MM.1S (cell line): ENCODE data around the gene GH1.
"Not testable (repeated sequence)": the region's sequence is repeated elsewhere in the genome, so short reads cannot be mapped to it uniquely, and the experiment has no call there.

Experiments
- DNase-seq: peaks from one replicate; pipeline ENCODE4 v3.0.0-alpha.2; 2015
- H2AFZ ChIP-seq: fragments of 300-600 bp; sonication (generic); 2 replicates; pipeline ENCODE4 v1.6.0; 2016; ENCODE audit warnings: antibody characterized with exemption, low read length
- H3F3A ChIP-seq: fragments of 300-600 bp; sonication (generic); 2 replicates; pipeline ENCODE4 v1.6.1; 2016; ENCODE audit warnings: mild to moderate bottlenecking, antibody characterized with exemption, low read length, moderate library complexity, mixed read lengths; ENCODE audit not compliant: insufficient read depth
- H3K27ac ChIP-seq: fragments of 300-600 bp; sonication (generic); 2 replicates; pipeline ENCODE4 v1.5.1; 2016; ENCODE audit warnings: mild to moderate bottlenecking, low read length
- H3K27me3 ChIP-seq: fragments of 300-600 bp; sonication (generic); replicated peaks from 2 replicates; pipeline ENCODE4 v1.6.0; 2016; ENCODE audit warnings: low read length; ENCODE audit not compliant: insufficient read depth
- H3K36me3 ChIP-seq: fragments of 300-600 bp; sonication (generic); replicated peaks from 2 replicates; pipeline ENCODE4 v1.6.1; 2016; ENCODE audit warnings: mild to moderate bottlenecking, low read length, mixed read lengths; ENCODE audit not compliant: insufficient read depth
- H3K4me1 ChIP-seq: fragments of 300-600 bp; sonication (generic); 2 replicates; pipeline ENCODE4 v1.6.1; 2016; ENCODE audit warnings: low read length, mixed read lengths
- H3K4me2 ChIP-seq: fragments of 300-600 bp; sonication (generic); 2 replicates; pipeline ENCODE4 v1.6.0; 2016; ENCODE audit warnings: low read depth, low read length
- H3K4me3 ChIP-seq: fragments of 300-600 bp; sonication (generic); 2 replicates; pipeline ENCODE4 v1.5.1; 2016; ENCODE audit warnings: low read length, mixed read lengths
- H3K79me2 ChIP-seq: fragments of 300-600 bp; sonication (generic); 2 replicates; pipeline ENCODE4 v1.6.1; 2016; ENCODE audit warnings: mixed run types, low read length, mixed read lengths
- H3K9ac ChIP-seq: fragments of 300-600 bp; sonication (generic); 2 replicates; pipeline ENCODE4 v1.6.1; 2016; ENCODE audit warnings: low read length, mixed read lengths
- H3K9me2 ChIP-seq: fragments of 300-600 bp; sonication (generic); replicated peaks from 2 replicates; pipeline ENCODE4 v1.6.1; 2016; ENCODE audit warnings: mild to moderate bottlenecking, low read length, mixed read lengths; ENCODE audit not compliant: insufficient read depth
- H3K9me3 ChIP-seq: fragments of 300-600 bp; sonication (generic); replicated peaks from 2 replicates; pipeline ENCODE4 v1.6.1; 2016; ENCODE audit warnings: mild to moderate bottlenecking, low read length, mixed read lengths; ENCODE audit not compliant: insufficient read depth
- H4K20me1 ChIP-seq: fragments of 300-600 bp; sonication (generic); 2 replicates; pipeline ENCODE4 v1.6.1; 2016; ENCODE audit warnings: mild to moderate bottlenecking, low read length, moderate library complexity, mixed read lengths; ENCODE audit not compliant: insufficient read depth
- EZH2 ChIP-seq: fragments of 300-600 bp; sonication (generic); optimal IDR thresholded peaks from 2 replicates; pipeline ENCODE3; 2017; ENCODE audit warnings: low read depth, mild to moderate bottlenecking, antibody characterized with exemption, low read length, mixed read lengths
- EZH2phosphoT487 ChIP-seq: fragments of 300-600 bp; sonication (generic); IDR thresholded peaks from 2 replicates; pipeline ENCODE4 v1.6.1; 2018; ENCODE audit warnings: antibody characterized with exemption, low read length
- TF ChIP-seq, protein P1 (sequence below): fragments of 300-600 bp; sonication (generic); IDR thresholded peaks from 2 replicates; pipeline ENCODE4 v1.5.1; 2016; ENCODE audit warnings: antibody characterized with exemption, low read length, mixed read lengths

GH1 gene

DNA sequence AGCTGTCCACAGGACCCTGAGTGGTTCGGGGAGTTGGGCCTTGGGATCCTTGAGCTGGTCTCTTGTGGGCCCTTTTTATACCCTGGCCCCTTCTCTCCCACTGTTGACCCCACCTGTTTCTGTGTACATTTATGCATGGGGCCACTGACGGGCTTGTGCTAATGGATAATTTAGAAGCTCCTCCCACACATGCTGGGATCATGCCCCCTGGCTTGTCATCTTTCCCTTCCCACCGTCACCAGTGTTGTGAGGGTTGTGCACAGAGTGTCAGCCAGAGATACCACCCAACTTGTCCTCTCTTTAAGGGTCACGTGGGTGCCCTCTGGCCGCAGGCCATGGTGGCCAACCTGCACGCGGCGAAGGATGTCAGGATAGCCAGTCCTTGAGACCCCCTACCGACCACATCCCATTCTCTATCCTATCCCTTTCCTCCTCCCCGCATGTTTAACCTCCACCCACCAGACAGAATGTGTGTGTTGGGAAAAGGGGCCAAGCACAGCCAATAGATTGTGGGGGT lies at the start of gene GH1:
GH1 (minus strand) TSS at position 51 of the 517 bp plus-strand sequence. CDS start 63 bp downstream, outside the sequence.
- not testable (repeated sequence) for H3K4me2 ChIP-seq, DNase-seq, H3K9me2 ChIP-seq, H4K20me1 ChIP-seq, H3K27me3 ChIP-seq, H3K36me3 ChIP-seq, H3K9me3 ChIP-seq, H3K9ac ChIP-seq, H3K4me1 ChIP-seq, H3K4me3 ChIP-seq, H3F3A ChIP-seq, H3K79me2 ChIP-seq, H3K27ac ChIP-seq
- peak within 1 kb of the TSS; percentile 42; the same call in 1 of the 2 replicates for H2AFZ ChIP-seq

DNA sequence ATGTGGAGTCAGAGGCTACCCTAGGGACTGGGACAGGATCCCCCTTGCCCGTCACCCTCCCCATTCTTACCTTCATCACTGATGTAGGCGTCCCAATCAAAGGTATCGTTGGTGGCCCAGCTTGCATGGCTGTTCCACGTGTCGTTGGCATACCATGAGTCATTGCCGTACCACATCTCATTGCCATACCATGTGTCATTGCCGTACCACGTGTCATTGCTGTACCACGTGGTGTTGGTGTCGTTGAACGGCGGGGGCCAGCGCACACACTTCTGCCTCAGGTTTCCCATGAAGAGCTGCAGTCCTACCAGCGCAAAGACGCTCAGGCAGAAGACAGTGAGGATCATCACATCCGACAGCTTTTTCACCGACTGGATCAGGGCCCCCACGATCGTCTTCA lies 49.3 kb upstream of the GH1 start:
- no peak for TF ChIP-seq EZH2
- TF ChIP-seq, protein P1, sequence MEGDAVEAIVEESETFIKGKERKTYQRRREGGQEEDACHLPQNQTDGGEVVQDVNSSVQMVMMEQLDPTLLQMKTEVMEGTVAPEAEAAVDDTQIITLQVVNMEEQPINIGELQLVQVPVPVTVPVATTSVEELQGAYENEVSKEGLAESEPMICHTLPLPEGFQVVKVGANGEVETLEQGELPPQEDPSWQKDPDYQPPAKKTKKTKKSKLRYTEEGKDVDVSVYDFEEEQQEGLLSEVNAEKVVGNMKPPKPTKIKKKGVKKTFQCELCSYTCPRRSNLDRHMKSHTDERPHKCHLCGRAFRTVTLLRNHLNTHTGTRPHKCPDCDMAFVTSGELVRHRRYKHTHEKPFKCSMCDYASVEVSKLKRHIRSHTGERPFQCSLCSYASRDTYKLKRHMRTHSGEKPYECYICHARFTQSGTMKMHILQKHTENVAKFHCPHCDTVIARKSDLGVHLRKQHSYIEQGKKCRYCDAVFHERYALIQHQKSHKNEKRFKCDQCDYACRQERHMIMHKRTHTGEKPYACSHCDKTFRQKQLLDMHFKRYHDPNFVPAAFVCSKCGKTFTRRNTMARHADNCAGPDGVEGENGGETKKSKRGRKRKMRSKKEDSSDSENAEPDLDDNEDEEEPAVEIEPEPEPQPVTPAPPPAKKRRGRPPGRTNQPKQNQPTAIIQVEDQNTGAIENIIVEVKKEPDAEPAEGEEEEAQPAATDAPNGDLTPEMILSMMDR, result no peak
- no peak for TF ChIP-seq EZH2phosphoT487
- Histone ChIP-seq H3K9me2 (no peaks in the 10 kb centered on the region), H3K79me2 (no peaks in the 10 kb centered on the region), H3K4me2 (no peak overlapping the region), H3K4me1 (no peaks in the 10 kb centered on the region), H3K9me3 (no peaks in the 10 kb centered on the region), H3K9ac (no peak overlapping the region), H3K27ac (no peak overlapping the region), H2AFZ (no peak overlapping the region), H4K20me1 (no peaks in the 10 kb centered on the region), H3K36me3 (no peaks in the 10 kb centered on the region), H3K27me3 (no peaks in the 10 kb centered on the region; the same call in 1 of the 2 replicates), H3K4me3 (no peak overlapping the region), H3F3A (no peaks in the 10 kb centered on the region)
- DNase-seq, result no peak

DNA sequence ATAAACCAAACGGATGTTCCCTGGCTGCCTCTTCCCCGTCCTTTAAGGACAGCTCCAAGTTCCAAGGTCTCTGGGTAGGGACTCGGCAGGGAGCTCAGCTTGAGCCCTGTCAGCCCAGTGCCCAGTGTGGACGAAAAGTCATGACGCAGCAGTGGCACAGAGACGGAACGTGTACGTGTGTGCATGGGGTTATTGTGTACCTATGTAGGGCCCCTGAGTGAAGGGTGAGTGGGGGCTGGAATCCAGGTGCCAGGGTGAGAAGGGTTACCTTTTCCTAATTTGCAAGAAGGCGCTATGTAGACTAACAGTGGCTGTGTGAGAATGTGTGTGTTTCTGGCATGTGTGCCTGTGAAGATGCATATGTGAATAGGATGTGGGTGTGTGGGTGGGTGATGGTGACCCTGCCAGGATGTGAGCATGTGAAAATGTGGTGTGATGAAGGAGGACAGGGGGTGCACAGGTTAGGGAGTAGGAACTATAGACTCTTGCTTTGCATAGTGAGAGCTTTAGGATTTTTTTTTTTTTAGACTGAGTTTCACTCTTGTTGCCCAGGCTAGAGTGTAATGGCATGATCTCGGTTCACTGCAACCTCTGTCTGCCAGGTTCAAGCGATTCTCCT lies 48.1 kb upstream of the GH1 start:
- peaks cover 6% of the 10 kb centered on the region; the same call in 1 of the 2 replicates for H3F3A ChIP-seq
- no peaks in the 10 kb centered on the region for H3K9me2 ChIP-seq
- no peaks in the 10 kb centered on the region for H3K9me3 ChIP-seq
- H3K9ac ChIP-seq, result no peak overlapping the region
- no peaks in the 10 kb centered on the region for H3K79me2 ChIP-seq
- H3K4me2 ChIP-seq, result no peak overlapping the region
- no peak for DNase-seq
- TF ChIP-seq EZH2, result no peak
- no peaks in the 10 kb centered on the region for H4K20me1 ChIP-seq
- H3K4me3 ChIP-seq, result no peak overlapping the region
- H3K4me1 ChIP-seq, result no peaks in the 10 kb centered on the region
- no peak overlapping the region for H2AFZ ChIP-seq
- H3K27ac ChIP-seq, result no peak overlapping the region
- H3K27me3 ChIP-seq, result no peaks in the 10 kb centered on the region; the same call in 1 of the 2 replicates
- no peaks in the 10 kb centered on the region for H3K36me3 ChIP-seq

DNA sequence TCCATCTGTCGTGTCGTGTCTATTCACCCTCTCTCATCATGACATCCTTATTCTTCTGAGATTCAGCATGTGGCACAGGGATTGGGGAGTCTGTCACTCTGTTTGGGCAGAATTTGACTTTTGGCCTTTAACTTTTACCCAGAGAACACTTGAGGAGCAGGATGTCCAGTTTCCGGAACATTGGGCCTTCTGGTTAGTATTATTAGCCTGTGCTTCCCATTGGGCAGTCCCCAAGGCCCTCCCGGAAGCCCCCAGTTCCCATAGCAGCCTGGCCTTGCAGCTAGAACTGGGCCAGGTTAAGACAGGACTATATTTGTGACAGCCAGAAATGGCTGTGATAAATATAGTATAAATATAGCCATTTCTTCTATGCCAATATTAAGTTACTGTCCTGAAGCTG lies 44.5 kb upstream of the GH1 start:
- 0 out of 2 replicates have a peak, but pooled peaks cover 5% of the 10 kb centered on the region for H3K4me1 ChIP-seq
- no peaks in the 10 kb centered on the region for H3K36me3 ChIP-seq
- H4K20me1 ChIP-seq, result no peaks in the 10 kb centered on the region
- TF ChIP-seq EZH2 (no peak), EZH2phosphoT487 (no peak)
- TF ChIP-seq, protein P1, result no peak
- H3K79me2 ChIP-seq, result no peaks in the 10 kb centered on the region
- H3K27ac ChIP-seq, result no peak overlapping the region
- H3K9me2 ChIP-seq, result no peaks in the 10 kb centered on the region
- H3K27me3 ChIP-seq, result no peaks in the 10 kb centered on the region
- no peak overlapping the region for H3K4me2 ChIP-seq
- H3K9me3 ChIP-seq, result no peaks in the 10 kb centered on the region
- no peak overlapping the region for H2AFZ ChIP-seq
- no peak overlapping the region for H3K9ac ChIP-seq
- DNase-seq, result no peak
- no peak overlapping the region for H3K4me3 ChIP-seq
- peaks cover 6% of the 10 kb centered on the region; the same call in 1 of the 2 replicates for H3F3A ChIP-seq
